ENCODE data around the gene AFG1L. TPM values are rescaled to one million over a fixed set of nuclear protein-coding genes. Genes with fewer than 3 reads are reported as not detected.
"Not testable (repeated sequence)": the region's sequence is repeated elsewhere in the genome, so short reads cannot be mapped to it uniquely, and the experiment has no call there.

The AFG1L gene
- total RNA-seq, 1 experiment from 2014 or later, result 6.3 TPM

DNA sequence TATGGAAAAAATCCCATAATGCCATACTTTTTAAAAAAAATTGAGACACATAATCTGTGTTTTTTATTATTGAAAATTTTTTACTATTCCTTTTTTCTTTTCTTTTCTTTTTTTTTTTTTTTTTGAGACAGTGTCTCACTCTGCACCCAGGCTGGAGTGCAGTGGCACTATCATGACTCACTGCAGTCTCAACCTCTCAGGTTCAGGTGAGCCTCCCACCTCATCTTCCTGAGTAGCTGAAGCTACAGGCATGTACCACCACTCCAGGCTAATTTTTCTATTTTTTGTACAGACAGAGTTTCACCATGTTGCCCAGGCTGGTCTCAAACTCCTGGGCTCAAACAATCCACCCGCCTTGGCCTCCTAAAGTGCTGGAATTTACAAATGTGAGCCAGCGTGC lies 100.4 kb downstream of the AFG1L start:
- DNase-seq, result no peak
- no peaks in the 10 kb centered on the region for H3K4me1 ChIP-seq
- no peak overlapping the region for H3K27ac ChIP-seq
- no peaks in the 10 kb centered on the region for H3K27me3 ChIP-seq
- H3K36me3 ChIP-seq, result no peaks in the 10 kb centered on the region
- H3K4me3 ChIP-seq, result no peak overlapping the region
- 0 out of 2 replicates have a peak, but pooled peaks cover 3% of the 10 kb centered on the region for H3K9me3 ChIP-seq (replicated peaks)

DNA sequence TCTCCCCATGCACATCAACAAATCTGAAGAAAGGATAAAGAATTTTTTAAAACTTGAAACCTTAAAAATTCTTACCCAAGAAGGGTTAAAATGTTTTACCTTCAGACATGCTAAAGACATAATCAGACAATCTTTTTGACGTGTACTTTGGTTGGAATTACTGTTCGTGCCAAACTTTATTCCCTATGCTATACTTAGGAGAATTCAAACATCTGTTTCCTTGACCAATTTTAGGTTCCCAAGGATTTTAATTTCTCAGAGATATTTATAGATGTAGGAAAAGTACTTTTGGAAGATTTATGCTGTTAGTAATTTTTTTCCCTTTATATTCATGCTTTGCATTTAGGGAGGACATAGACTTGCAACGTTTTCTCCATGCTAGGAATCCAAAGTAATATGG lies 108.4 kb downstream of the AFG1L start:
- no peak overlapping the region for H3K27ac ChIP-seq
- no peak overlapping the region for H3K4me3 ChIP-seq
- no peaks in the 10 kb centered on the region for H3K9me3 ChIP-seq (replicated peaks)
- no peak for DNase-seq
- H3K27me3 ChIP-seq, result no peaks in the 10 kb centered on the region
- H3K4me1 ChIP-seq, result no peaks in the 10 kb centered on the region
- 0 out of 2 replicates have a peak, but pooled peaks cover 2% of the 10 kb centered on the region for H3K36me3 ChIP-seq

DNA sequence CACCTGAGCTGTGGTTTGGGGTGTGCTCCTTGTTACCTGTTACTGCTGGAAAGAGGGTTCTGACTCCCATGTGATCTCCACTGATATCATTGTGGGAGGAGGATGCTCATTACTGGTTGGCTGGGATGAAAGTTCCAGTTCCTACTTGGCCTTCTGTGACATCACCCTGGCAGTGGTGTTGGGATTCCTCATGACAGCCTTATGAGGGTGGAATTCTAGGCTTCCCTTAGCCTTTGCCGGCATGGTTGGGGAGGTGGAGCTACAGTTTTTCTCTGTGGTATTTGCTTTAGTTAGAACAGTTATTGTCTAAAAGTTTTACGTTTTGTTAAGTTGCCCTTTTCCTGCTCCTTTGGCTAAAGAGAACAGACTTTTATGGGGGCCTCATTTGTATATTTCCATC lies 112.1 kb downstream of the AFG1L start:
- H3K4me1 ChIP-seq, result no peaks in the 10 kb centered on the region
- H3K9me3 ChIP-seq (replicated peaks), result no peaks in the 10 kb centered on the region
- 0 out of 2 replicates have a peak, but pooled peaks cover 2% of the 10 kb centered on the region for H3K36me3 ChIP-seq
- no peak overlapping the region for H3K27ac ChIP-seq
- H3K27me3 ChIP-seq, result no peaks in the 10 kb centered on the region
- DNase-seq, result no peak
- H3K4me3 ChIP-seq, result no peak overlapping the region

DNA sequence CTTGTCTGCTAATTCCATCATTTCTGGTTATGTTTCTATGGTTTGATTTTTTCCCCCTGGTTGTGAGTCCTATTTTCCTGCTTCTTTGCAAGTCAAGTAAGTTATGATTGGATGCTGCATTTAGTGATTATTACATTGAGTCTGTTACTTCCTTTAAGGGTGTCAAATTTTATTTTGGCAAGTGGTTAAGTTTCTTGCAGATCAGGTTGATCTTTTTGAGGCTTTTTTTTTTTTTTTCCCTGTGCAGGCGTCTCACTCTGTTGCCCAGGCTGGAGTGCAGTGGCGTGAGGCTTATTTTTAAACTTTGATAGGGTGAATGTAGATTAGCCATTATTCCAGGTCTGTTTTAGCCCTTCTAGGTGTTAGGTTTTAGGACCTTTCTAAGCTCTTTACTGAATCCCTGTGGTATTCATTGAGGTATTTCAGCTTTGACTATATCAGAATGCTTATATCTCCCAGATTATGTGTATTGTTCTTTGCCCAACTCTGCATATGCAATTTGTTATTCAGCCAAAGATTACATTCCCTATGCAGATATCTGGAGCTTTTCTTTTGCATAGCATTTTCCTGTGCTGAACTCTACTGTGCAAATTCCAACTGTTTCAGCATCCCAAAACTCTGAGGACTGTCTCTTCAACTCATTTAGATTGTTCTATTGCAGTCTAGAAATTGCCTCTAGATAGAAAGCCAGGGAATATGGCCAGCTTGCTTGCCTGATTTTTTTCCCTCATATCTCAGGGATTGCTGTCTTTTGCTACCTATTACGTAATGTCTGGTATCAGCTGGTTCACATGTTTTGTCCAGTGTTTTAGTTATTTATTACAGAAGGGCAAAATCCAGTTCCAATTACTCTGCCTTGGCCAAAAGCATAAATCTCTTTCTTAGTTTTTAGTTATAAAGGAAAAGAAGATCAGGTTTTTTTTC lies 113.3 kb downstream of the AFG1L start:
- H3K4me3 ChIP-seq, result no peak overlapping the region
- H3K27me3 ChIP-seq, result no peaks in the 10 kb centered on the region
- H3K36me3 ChIP-seq, result no peaks in the 10 kb centered on the region
- no peaks in the 10 kb centered on the region for H3K9me3 ChIP-seq (replicated peaks)
- H3K4me1 ChIP-seq, result no peaks in the 10 kb centered on the region
- no peak overlapping the region for H3K27ac ChIP-seq
- no peak for DNase-seq

DNA sequence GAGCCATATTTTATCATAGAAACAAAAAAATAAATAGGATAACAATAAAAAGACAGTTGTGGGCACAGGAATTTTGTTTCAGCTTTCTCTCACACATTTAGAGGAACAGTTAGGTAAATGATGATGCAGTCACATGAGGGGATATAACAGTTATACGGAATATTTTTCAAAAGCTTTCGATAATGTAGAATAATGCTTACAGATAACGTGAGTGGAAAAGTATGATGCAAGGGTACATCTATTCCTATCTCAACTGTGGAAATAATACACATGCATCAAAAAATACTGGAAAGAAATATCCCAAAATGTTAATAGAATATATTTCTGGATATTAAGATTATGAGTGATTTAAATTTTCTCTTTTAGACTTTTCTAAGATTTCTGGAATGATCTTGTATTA lies 114.0 kb downstream of the AFG1L start:
- no peaks in the 10 kb centered on the region for H3K27me3 ChIP-seq
- no peak for DNase-seq
- no peaks in the 10 kb centered on the region for H3K4me1 ChIP-seq
- H3K36me3 ChIP-seq, result no peaks in the 10 kb centered on the region
- no peak overlapping the region for H3K27ac ChIP-seq
- no peaks in the 10 kb centered on the region for H3K9me3 ChIP-seq (replicated peaks)
- no peak overlapping the region for H3K4me3 ChIP-seq

DNA sequence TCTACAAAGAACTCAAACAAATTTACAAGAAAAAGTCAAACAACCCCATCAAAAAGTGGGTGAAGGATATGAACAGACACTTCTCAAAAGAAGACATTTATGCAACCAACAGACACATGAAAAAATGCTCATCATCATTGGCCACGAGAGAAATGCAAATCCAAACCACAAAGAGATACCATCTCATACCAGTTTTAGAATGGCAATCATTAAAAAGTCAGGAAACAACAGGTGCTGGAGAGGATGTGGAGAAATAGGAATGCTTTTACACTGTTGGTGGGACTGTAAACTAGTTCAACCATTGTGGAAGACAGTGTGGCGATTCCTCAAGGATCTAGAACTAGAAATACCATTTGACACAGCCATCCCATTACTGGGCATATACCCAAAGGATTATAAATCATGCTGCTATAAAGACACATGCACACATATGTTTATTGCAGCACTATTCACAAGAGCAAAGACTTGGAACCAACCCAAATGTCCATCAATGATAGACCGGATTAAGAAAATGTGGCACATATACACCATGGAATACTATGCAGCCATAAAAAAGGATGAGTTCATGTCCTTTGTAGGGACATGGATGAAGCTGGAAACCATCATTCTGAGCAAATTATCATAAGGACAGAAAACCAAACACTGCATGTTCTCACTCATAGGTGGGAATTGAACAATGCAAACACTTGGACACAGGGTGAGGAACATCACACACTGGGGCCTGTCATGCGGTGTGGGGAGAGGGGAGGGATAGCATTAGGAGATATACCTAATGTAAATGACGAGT lies 121.4 kb downstream of the AFG1L start:
- H3K36me3 ChIP-seq; H3K27me3 ChIP-seq; H3K4me3 ChIP-seq; H3K4me1 ChIP-seq; H3K27ac ChIP-seq; H3K9me3 ChIP-seq (replicated peaks): not testable (repeated sequence)
- peak in 1 of 2 experiments; percentile 20 for DNase-seq

DNA sequence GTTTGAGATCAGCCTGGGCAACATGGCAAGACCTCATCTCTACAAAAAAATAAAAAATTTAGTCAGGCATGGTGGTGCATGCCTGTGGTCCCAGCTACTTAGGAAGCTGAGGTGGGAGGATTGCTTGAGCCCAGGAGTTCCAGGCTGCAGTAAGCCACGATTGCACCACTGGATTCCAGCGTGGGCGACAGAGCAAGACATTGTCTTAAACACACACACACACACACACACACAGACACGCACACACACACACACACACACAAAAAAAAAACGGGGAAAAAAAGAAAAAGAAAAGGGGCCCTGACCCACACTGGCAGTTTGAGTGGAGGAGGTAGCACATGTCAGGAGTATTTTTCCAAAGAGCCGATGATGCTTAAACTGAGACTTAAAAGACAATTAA lies 122.2 kb downstream of the AFG1L start:
- Histone ChIP-seq H3K4me3 (no peak overlapping the region), H3K27ac (no peak overlapping the region), H3K4me1 (no peaks in the 10 kb centered on the region), H3K27me3 (no peaks in the 10 kb centered on the region), H3K9me3 (replicated peaks) (peaks cover 4% of the 10 kb centered on the region; the same call in 1 of the 2 replicates), H3K36me3 (no peaks in the 10 kb centered on the region)
- DNase-seq, result no peak

DNA sequence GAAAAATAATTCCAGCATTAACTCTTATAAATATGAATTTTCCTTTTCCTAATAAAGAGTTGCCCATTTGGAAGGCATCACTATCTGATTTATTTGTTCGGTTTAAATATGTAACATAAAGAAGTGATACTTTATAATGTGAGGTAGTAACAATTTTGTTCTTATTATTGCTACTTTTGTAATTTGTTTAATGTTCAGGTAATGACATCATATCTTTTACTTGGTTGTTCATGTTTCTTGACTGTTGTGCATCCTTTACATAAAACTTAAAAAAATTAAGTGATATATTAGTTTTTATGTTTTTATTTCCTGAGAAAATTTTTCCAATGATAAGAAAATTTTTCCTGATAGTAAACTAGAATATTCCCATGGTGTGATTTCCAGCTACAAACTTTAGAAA lies 124.6 kb downstream of the AFG1L start:
- Histone ChIP-seq H3K27me3 (no peaks in the 10 kb centered on the region), H3K27ac (no peak overlapping the region)

DNA sequence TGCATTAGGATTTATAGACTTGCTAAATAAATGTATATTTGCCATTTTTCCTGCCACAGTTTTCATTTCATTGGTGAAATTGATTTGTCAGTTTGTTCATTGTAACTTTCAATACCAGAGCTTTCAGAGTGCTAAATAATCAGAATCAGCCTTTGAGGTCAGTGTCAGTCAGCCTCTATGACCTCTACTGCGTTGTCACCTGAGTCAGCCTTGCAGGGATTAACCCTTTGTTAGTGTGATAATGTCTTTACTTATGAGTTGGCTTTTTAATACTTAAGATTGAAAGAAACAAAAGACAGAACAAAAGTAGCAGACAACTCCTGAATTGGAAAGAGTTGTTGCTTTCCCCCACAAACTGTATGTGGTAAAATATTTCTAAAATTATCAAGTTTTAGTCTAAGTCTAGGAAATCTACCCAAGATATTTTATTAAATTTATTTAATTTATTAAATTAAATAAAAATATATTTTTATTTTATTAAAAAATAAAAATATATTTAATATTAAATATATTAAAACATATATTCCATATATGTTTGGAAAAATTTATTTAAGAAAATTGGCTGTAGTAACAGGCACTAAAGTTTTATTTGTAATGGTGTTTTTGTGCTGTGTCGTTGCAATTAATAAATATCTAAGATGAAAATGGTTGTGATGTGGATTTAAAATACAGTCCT lies 125.2 kb downstream of the AFG1L start:
- Histone ChIP-seq H3K36me3 (no peaks in the 10 kb centered on the region), H3K27me3 (no peaks in the 10 kb centered on the region), H3K4me3 (no peak overlapping the region), H3K9me3 (replicated peaks) (peaks cover 4% of the 10 kb centered on the region; the same call in 1 of the 2 replicates), H3K27ac (no peak overlapping the region), H3K4me1 (no peaks in the 10 kb centered on the region)
- no peak for DNase-seq

More for the DNA sequence above, 124.6 kb downstream of the AFG1L start:
- peaks cover 4% of the 10 kb centered on the region; the same call in 1 of the 2 replicates for H3K9me3 ChIP-seq (replicated peaks)
- no peak for DNase-seq
- no peak overlapping the region for H3K4me3 ChIP-seq
- H3K36me3 ChIP-seq, result no peaks in the 10 kb centered on the region
- no peaks in the 10 kb centered on the region for H3K4me1 ChIP-seq

DNA sequence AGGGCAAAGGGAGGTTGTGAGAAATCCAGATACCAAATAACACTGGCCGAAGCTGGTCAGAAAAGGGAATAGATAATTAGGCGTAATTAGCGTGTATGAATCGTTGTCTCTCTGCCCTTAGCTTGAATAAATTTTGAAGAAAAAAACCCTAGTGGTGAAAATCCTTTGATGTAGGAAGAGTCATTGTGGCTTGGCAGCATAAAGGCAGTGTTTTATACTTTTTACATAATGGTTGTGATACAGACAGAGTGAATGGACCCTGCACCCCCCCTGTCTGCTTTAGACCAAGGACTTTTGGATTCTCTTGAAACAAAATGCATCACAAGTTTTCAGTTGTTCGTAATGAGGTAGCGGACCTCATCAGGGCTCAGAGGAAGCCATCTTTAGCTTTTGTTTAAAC lies 126.5 kb downstream of the AFG1L start:
- no peak for DNase-seq
- Histone ChIP-seq H3K4me1 (no peaks in the 10 kb centered on the region), H3K36me3 (no peaks in the 10 kb centered on the region), H3K4me3 (no peak overlapping the region), H3K9me3 (replicated peaks) (peaks cover 2% of the 10 kb centered on the region; the same call in 1 of the 2 replicates), H3K27ac (no peak overlapping the region), H3K27me3 (no peaks in the 10 kb centered on the region)

DNA sequence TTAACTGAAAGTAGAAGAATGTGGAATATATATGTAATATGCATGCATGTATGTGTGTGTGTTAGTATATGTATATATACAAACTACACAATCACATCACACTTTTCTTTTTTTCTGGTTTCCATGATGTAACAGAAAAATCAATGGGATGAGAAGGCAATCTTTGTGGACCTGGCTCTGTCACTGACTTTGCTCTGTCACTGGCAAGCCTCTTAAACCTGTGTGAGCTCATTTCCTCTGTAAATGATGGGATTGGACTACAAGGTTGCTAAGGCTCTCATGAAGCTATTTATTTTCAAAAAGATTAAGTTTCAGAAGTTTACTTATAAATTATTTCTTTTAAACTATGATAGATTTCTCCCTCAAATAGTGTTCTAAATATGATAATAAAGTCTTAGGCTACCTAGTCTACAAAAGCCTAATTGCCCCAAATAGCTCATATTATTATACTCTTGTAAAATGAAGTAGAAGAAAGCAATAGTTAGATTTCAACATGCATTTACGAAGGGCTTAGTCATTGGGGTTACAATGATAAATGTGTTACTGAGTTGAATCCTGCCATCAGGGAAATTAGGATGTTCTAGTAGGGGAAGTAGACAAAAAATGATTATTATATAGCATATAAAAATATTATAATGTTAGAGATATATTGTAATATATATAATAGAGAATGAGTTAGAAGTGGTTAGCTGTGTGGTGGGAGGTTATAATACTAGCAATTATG lies 129.3 kb downstream of the AFG1L start:
- Histone ChIP-seq H3K27me3 (no peaks in the 10 kb centered on the region), H3K4me3 (no peak overlapping the region), H3K9me3 (replicated peaks) (no peaks in the 10 kb centered on the region), H3K4me1 (no peaks in the 10 kb centered on the region), H3K36me3 (no peaks in the 10 kb centered on the region), H3K27ac (no peak overlapping the region)
- DNase-seq, result no peak

DNA sequence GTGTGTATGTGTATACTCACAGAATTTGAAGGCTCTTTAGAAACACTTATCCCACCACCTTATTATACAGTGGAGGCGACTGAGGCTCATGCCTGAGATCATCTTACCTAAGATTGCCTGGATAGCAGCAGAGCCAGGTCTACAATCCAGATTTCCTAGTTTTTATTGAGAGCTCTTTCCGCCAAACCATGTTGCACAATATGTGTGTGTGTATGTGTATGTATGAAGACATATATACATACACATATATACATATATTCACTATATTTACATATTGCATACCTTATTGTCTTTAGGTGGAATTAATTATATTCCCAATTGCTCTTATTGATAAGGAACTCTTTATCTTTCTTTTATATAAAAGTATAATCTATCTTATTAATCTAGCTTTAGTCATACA lies 130.6 kb downstream of the AFG1L start:
- H3K36me3 ChIP-seq, result no peaks in the 10 kb centered on the region
- H3K4me3 ChIP-seq, result no peak overlapping the region
- no peaks in the 10 kb centered on the region for H3K4me1 ChIP-seq
- no peaks in the 10 kb centered on the region for H3K9me3 ChIP-seq (replicated peaks)
- no peak for DNase-seq
- no peaks in the 10 kb centered on the region for H3K27me3 ChIP-seq
- H3K27ac ChIP-seq, result no peak overlapping the region

DNA sequence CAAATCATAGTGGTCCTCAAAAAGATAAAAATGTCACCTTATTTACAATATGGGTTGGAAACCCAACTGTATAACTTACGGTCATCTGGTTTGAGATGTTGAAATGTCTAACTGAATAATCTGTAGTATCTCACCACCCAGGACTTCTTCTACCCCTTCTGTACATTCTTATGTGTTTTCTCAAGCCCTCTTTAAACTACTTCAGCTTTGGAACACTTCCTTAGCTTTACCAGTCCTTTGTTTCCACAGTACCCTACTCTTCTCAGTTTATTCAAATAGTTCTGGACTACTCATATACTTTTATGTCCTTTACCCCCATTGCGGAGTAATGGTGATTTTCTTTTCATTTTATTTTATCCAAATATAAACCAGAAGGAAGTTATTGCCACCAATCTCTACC lies 137.3 kb downstream of the AFG1L start:
- H3K36me3 ChIP-seq, result no peaks in the 10 kb centered on the region
- H3K4me3 ChIP-seq, result no peak overlapping the region
- H3K27me3 ChIP-seq, result no peaks in the 10 kb centered on the region
- H3K9me3 ChIP-seq (replicated peaks), result no peaks in the 10 kb centered on the region
- no peak overlapping the region for H3K27ac ChIP-seq
- no peak for DNase-seq
- no peaks in the 10 kb centered on the region for H3K4me1 ChIP-seq

DNA sequence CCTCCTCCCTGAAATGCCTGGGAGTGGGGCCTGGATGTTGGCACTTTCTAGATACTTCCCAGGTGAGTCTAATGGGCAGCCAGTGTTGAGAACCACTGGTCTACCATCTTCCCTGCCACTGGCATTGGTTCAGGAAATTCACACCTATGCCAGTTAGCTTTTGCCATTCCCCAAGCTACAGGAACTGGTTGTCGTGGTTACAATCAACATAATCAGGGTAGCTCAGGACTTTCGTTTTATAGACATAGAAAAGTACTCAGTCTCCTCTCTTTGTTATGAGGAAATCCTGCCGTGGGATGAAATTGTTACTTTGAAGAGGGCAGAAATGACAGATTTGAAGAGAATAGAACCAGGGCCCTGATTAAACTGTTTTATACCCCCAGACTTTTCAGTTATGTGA lies 137.9 kb downstream of the AFG1L start:
- Histone ChIP-seq H3K27me3 (no peaks in the 10 kb centered on the region), H3K4me3 (no peak overlapping the region), H3K9me3 (replicated peaks) (no peaks in the 10 kb centered on the region), H3K27ac (no peak overlapping the region), H3K36me3 (no peaks in the 10 kb centered on the region), H3K4me1 (no peaks in the 10 kb centered on the region)
- no peak for DNase-seq
